GM12878 (cell line): Measurements from ENCODE around the gene CCL3. TPM values are rescaled to one million over a fixed set of nuclear protein-coding genes. Genes with fewer than 3 reads are reported as not detected.

Experiments
- ATAC-seq: fragments of 200-7000 bp; cut with Tn5 transposase; 3 replicates; pipeline ENCODE4 v1.9.1; 2020; ENCODE audit warnings: mild to moderate bottlenecking, moderate library complexity
- BruUV-seq: library from RNA; stranded (reverse); fragments of 400-500 nt; replicated peaks from 2 replicates; lab custom pipeline; 2021; lab: Mats Ljungman, UMichigan
- CTCF ChIA-PET: fragments of 300-600 bp; sonication (Branson Sonifier 250); formaldehyde crosslinking; extraction: SDS; loops from one replicate; lab custom pipeline; 2021; ENCODE audit warnings: inconsistent platforms; lab: Yijun Ruan, JAX
- POLR2A ChIA-PET: fragments of 350-600 bp; formaldehyde crosslinking; extraction: SDS; loops from one replicate; lab custom pipeline; 2021; ENCODE audit warnings: inconsistent platforms; lab: Charles Lee
- RAD21 ChIA-PET: fragments of 300-600 bp; sonication (Branson Sonifier 250); formaldehyde crosslinking; loops from one replicate; lab custom pipeline; 2023; ENCODE audit warnings: antibody characterized with exemption; ENCODE audit not compliant: unreplicated experiment; lab: Charles Lee
- SMC1A ChIA-PET: fragments of 300-600 bp; sonication (Branson Sonifier 250); formaldehyde crosslinking; loops from one replicate; lab custom pipeline; 2023; ENCODE audit not compliant: unreplicated experiment, uncharacterized antibody; lab: Charles Lee
- DNase-seq: peaks from one replicate; pipeline ENCODE4 v3.0.0-alpha.2; 2011; ENCODE audit warnings: low read depth, low spot score
- FAIRE-seq: peaks from 3 replicates; lab custom pipeline; 2011; peaks lifted over from hg19 to GRCh38; lab: Jason Lieb, UNC
- H2AFZ ChIP-seq: 2 replicates; pipeline ENCODE4 v1.6.0; 2011; ENCODE audit warnings: low read depth, low read length, control low read depth; ENCODE audit not compliant: control insufficient read depth
- H3K27ac ChIP-seq: 2 replicates; pipeline ENCODE4 v1.5.1; 2011; ENCODE audit warnings: control low read depth; ENCODE audit not compliant: control insufficient read depth, insufficient read depth
- H3K27me3 ChIP-seq, 2 experiments: replicated peaks in 1 of 2; 2 replicates each; pipeline versions ENCODE4 v1.6.0 to v1.6.1; 2011; ENCODE audit warnings: low read length in 1 of 2; ENCODE audit not compliant: control insufficient read depth in 2 of 2, insufficient read depth in 2 of 2
- H3K36me3 ChIP-seq, 2 experiments: 2 replicates each; pipeline ENCODE4 v1.5.1; 2011; ENCODE audit warnings: low read length in 1 of 2; ENCODE audit not compliant: control insufficient read depth in 2 of 2, insufficient read depth in 2 of 2
- H3K4me1 ChIP-seq: 2 replicates; pipeline ENCODE4 v1.6.1; 2011; ENCODE audit warnings: mild to moderate bottlenecking, low read length, moderate library complexity, mixed read lengths; ENCODE audit not compliant: control insufficient read depth, insufficient read depth
- H3K4me2 ChIP-seq: 2 replicates; pipeline ENCODE4 v1.6.0; 2011; ENCODE audit warnings: control low read depth; ENCODE audit not compliant: control insufficient read depth, insufficient read depth
- H3K4me3 ChIP-seq: fragments of 200-600 bp; sonication (generic); 2 replicates; pipeline ENCODE4 v1.5.1; 2016
- H3K79me2 ChIP-seq: 2 replicates; pipeline ENCODE4 v1.6.0; 2011; ENCODE audit warnings: low read length; ENCODE audit not compliant: control insufficient read depth, insufficient read depth
- H3K9ac ChIP-seq: 2 replicates; pipeline ENCODE4 v1.8.0; 2011; ENCODE audit warnings: low read length, control low read depth, mixed read lengths; ENCODE audit not compliant: control insufficient read depth, insufficient read depth
- H3K9me3 ChIP-seq: replicated peaks from 3 replicates; pipeline ENCODE4 v1.5.1; 2011; ENCODE audit warnings: mild to moderate bottlenecking, low read length; ENCODE audit not compliant: control insufficient read depth, insufficient read depth
- H4K20me1 ChIP-seq: 2 replicates; pipeline ENCODE4 v1.6.0; 2011; ENCODE audit not compliant: control insufficient read depth, insufficient read depth
- BACH1 ChIP-seq: fragments of 450-650 bp; IDR thresholded peaks from 2 replicates; pipeline ENCODE4 v1.6.1; 2017; ENCODE audit warnings: mild to moderate bottlenecking, borderline replicate concordance
- BHLHE40 ChIP-seq, 2 experiments: fragments of 450-650 bp in 1 of 2; IDR thresholded peaks; 2 replicates each; pipeline ENCODE4 v1.6.1; 2011 to 2017; ENCODE audit warnings: low read depth in 2 of 2, borderline replicate concordance in 1 of 2, improper control_type of control experiment in 1 of 2, low read length in 1 of 2, mild to moderate bottlenecking in 1 of 2
- HCFC1 ChIP-seq: fragments of 150-350 bp; IDR thresholded peaks from 2 replicates; pipeline ENCODE4 v1.6.1; 2014; ENCODE audit warnings: low read length
- NR2F1 ChIP-seq: fragments of 450-650 bp; conservative IDR thresholded peaks from 2 replicates; pipeline ENCODE4 v1.6.1; 2017; ENCODE audit warnings: mild to moderate bottlenecking
- RB1 ChIP-seq: fragments of 450-650 bp; formaldehyde crosslinking; IDR thresholded peaks from 2 replicates; pipeline ENCODE4 v1.6.1; 2017; ENCODE audit warnings: mild to moderate bottlenecking, borderline replicate concordance
- RELA ChIP-seq: fragments of 450-650 bp; IDR thresholded peaks from 2 replicates; pipeline ENCODE4 v1.8.0; 2014; ENCODE audit warnings: borderline replicate concordance; ENCODE audit not compliant: partially characterized antibody
- TAF1 ChIP-seq: IDR thresholded peaks from 2 replicates; pipeline ENCODE4 v1.6.1; 2011; ENCODE audit warnings: mild to moderate bottlenecking, low read depth, low read length, borderline replicate concordance
- ZNF207 ChIP-seq: fragments of 450-650 bp; IDR thresholded peaks from 2 replicates; pipeline ENCODE4 v1.6.1; 2014; ENCODE audit warnings: antibody characterized with exemption, mild to moderate bottlenecking, borderline replicate concordance
- ZNF384 ChIP-seq: IDR thresholded peaks from 2 replicates; pipeline ENCODE4 v1.6.1; 2012; ENCODE audit warnings: low read depth, mild to moderate bottlenecking, low read length, improper control_type of control experiment, borderline replicate concordance
- WGBS: methylation state at CpG from one replicate; pipeline ENCODE4 v1.1.6; 2016; ENCODE audit warnings: low lambda C conversion rate; ENCODE audit not compliant: insufficient replicate concordance, insufficient coverage; ENCODE audit errors: missing lambda C conversion rate; 5-methylcytosine and 5-hydroxymethylcytosine counted together
- in situ Hi-C: fragments of 300-500 bp; cut with MboI; formaldehyde crosslinking; loops from 9 replicates; pipeline ENCODE4 v1.14.3; 2018; ENCODE audit warnings: mixed read lengths
- intact Hi-C: fragments of 100-400 bp; cut with micrococcal nuclease; formaldehyde crosslinking; loops from one replicate; pipeline ENCODE4 v1.14.2; 2022; ENCODE audit not compliant: unreplicated experiment
- polyA plus RNA-seq, 11 experiments: library from polyadenylated mRNA; depleted of rRNA in 4 of 11; unstranded in 6 of 11; stranded (reverse) in 5 of 11; fragments of >200 nt; fragmentation: Nextera tagmentation in 4 of 11; fragmentation: Illumina TruSeq in 1 of 11; extraction: Ambion mirVana in 4 of 11; extraction: Trizol in 1 of 11; gene quantifications; 1 replicate in 1 of 11; 2 replicates in 10 of 11; pipeline versions ENCODE4 v1.2.1 to v1.2.3, GENCODE V29; 2011 to 2016; ENCODE audit warnings: inconsistent platforms in 2 of 11, missing spikeins in 2 of 11, low read depth in 1 of 11
- total RNA-seq, 4 experiments: library from RNA; depleted of rRNA in 3 of 4; stranded (reverse); fragments of >200 nt in 3 of 4; fragmentation: Illumina TruSeq in 1 of 4; extraction: Trizol in 1 of 4; gene quantifications; 2 replicates each; pipeline versions ENCODE4 v1.2.1 to v1.2.3, GENCODE V29; 2013 to 2021
- TF ChIP-seq, protein P1 (sequence below): fragments of 450-650 bp; IDR thresholded peaks from 2 replicates; pipeline ENCODE4 v1.6.1; 2017; ENCODE audit warnings: mild to moderate bottlenecking, low read depth, inconsistent platforms; ENCODE audit not compliant: poor library complexity, severe bottlenecking
- TF ChIP-seq, protein P2 (sequence below): fragments of 450-650 bp; IDR thresholded peaks from 2 replicates; pipeline ENCODE4 v1.6.1; 2016; ENCODE audit warnings: mild to moderate bottlenecking
- TF ChIP-seq, protein P3 (sequence below): IDR thresholded peaks from 2 replicates; pipeline ENCODE4 v1.6.1; 2011; ENCODE audit warnings: borderline replicate concordance, low read depth, mild to moderate bottlenecking, moderate library complexity, low read length; ENCODE audit not compliant: insufficient read depth, poor library complexity, severe bottlenecking
- TF ChIP-seq, protein P4 (sequence below): IDR thresholded peaks from 2 replicates; pipeline ENCODE4 v1.6.1; 2012; ENCODE audit warnings: low read depth, low read length, improper control_type of control experiment
- TF ChIP-seq, protein P5 (sequence below): fragments of 450-650 bp; IDR thresholded peaks from 2 replicates; pipeline ENCODE4 v1.6.1; 2017; ENCODE audit warnings: mild to moderate bottlenecking

The CCL3 gene
- total and polyA plus RNA-seq, 10 of the 15 experiments (the other 5 are each of a cell fraction or from before 2014, with no cell fraction given): 96.5 to 1,488 (median 199) TPM

DNA sequence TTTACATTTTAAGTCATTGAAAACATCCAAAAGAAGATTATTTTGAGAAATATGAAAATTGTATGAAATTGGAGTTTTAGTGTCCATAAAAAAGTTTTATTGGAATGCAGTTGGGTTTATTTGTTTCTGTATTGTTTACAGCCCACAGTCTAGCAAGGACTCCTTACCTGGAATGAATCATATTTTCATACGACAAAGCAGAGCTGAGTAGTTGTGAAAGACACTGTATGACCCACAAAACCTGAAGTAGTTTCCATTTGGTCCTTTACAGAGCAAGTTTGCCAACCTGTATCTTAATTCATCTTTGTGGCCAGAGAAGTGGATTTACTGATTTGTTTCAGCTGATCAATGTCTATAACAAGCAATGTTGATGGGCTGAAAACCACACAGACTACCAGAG, 15.6 kb downstream of the CCL3 start:
- DNase-seq (peak; percentile 43), ATAC-seq (peak; percentile 86), FAIRE-seq (no peak)
- CTCF ChIA-PET: interaction anchor here (0.9 to 14.1 kb wide), 18 partner anchors 8 to 412 kb away, joined by 3 to 392 read pairs (median 10); partner anchors contain the start of genes CCL15, CCL16, CCL3 and CCL4
- in situ Hi-C loops (loop anchor here (5.0 kb wide), 1 partner anchor 102 kb away; no protein-coding TSS in a partner anchor), intact Hi-C loops (no loop called here)
- BruUV-seq: no TSS peak
- peaks cover 11% of the 10 kb centered on the region for H3K4me1 ChIP-seq
- no peak overlapping the region for H3K9ac ChIP-seq
- H3K4me2 ChIP-seq: no peak overlapping the region; the same call in 1 of the 2 replicates
- POLR2A ChIA-PET: interaction anchor here (1.1 to 3.3 kb wide), 4 partner anchors 15 to 105 kb away, joined by 3 to 14 read pairs (median 4); partner anchors contain the start of gene CCL3
- H3K79me2 ChIP-seq: no peaks in the 10 kb centered on the region
- no peaks in the 10 kb centered on the region for H3K36me3 ChIP-seq
- no peaks in the 10 kb centered on the region for H3K27me3 ChIP-seq
- RAD21 ChIA-PET: interaction anchor here (0.6 to 6.0 kb wide), 15 partner anchors 14 to 105 kb away, joined by 3 to 98 read pairs (median 11); partner anchors contain the start of genes CCL16, CCL23, CCL3 and CCL4
- no peak overlapping the region for H3K27ac ChIP-seq
- no peaks in the 10 kb centered on the region; the same call in 2 of the 3 replicates for H3K9me3 ChIP-seq
- H3K4me3 ChIP-seq: no peak overlapping the region
- no peaks in the 10 kb centered on the region for H4K20me1 ChIP-seq
- 0% methylated on average over 1 of the region's 1 CpG for WGBS
- no peak overlapping the region for H2AFZ ChIP-seq
- SMC1A ChIA-PET: interaction anchor here (0.7 to 15.8 kb wide), 21 partner anchors 8 to 411 kb away, joined by 3 to 341 read pairs (median 6); partner anchors contain the start of genes CCL16, CCL23, CCL3 and CCL4
- TF ChIP-seq, protein P1, sequence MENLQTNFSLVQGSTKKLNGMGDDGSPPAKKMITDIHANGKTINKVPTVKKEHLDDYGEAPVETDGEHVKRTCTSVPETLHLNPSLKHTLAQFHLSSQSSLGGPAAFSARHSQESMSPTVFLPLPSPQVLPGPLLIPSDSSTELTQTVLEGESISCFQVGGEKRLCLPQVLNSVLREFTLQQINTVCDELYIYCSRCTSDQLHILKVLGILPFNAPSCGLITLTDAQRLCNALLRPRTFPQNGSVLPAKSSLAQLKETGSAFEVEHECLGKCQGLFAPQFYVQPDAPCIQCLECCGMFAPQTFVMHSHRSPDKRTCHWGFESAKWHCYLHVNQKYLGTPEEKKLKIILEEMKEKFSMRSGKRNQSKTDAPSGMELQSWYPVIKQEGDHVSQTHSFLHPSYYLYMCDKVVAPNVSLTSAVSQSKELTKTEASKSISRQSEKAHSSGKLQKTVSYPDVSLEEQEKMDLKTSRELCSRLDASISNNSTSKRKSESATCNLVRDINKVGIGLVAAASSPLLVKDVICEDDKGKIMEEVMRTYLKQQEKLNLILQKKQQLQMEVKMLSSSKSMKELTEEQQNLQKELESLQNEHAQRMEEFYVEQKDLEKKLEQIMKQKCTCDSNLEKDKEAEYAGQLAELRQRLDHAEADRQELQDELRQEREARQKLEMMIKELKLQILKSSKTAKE: peak; percentile 36
- TF ChIP-seq ZNF384: no peak
- no peak for TF ChIP-seq HCFC1
- TF ChIP-seq NR2F1: no peak
- no peak for TF ChIP-seq BACH1
- TF ChIP-seq RELA: no peak
- TF ChIP-seq, protein P2, sequence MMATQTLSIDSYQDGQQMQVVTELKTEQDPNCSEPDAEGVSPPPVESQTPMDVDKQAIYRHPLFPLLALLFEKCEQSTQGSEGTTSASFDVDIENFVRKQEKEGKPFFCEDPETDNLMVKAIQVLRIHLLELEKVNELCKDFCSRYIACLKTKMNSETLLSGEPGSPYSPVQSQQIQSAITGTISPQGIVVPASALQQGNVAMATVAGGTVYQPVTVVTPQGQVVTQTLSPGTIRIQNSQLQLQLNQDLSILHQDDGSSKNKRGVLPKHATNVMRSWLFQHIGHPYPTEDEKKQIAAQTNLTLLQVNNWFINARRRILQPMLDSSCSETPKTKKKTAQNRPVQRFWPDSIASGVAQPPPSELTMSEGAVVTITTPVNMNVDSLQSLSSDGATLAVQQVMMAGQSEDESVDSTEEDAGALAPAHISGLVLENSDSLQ: no peak
- TF ChIP-seq, protein P3, sequence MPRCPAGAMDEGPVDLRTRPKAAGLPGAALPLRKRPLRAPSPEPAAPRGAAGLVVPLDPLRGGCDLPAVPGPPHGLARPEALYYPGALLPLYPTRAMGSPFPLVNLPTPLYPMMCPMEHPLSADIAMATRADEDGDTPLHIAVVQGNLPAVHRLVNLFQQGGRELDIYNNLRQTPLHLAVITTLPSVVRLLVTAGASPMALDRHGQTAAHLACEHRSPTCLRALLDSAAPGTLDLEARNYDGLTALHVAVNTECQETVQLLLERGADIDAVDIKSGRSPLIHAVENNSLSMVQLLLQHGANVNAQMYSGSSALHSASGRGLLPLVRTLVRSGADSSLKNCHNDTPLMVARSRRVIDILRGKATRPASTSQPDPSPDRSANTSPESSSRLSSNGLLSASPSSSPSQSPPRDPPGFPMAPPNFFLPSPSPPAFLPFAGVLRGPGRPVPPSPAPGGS: no peak
- no peak for TF ChIP-seq RB1
- TF ChIP-seq, protein P4, sequence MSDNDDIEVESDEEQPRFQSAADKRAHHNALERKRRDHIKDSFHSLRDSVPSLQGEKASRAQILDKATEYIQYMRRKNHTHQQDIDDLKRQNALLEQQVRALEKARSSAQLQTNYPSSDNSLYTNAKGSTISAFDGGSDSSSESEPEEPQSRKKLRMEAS: no peak
- TF ChIP-seq BHLHE40 (IDR thresholded peaks at IDR 0.05; ENCODE audit: borderline replicate concordance in 1 of 2, low read depth in 2 of 2, low read length in 1 of 2): no peak
- TF ChIP-seq ZNF207: no peak
- no peak for TF ChIP-seq TAF1
- TF ChIP-seq, protein P5, sequence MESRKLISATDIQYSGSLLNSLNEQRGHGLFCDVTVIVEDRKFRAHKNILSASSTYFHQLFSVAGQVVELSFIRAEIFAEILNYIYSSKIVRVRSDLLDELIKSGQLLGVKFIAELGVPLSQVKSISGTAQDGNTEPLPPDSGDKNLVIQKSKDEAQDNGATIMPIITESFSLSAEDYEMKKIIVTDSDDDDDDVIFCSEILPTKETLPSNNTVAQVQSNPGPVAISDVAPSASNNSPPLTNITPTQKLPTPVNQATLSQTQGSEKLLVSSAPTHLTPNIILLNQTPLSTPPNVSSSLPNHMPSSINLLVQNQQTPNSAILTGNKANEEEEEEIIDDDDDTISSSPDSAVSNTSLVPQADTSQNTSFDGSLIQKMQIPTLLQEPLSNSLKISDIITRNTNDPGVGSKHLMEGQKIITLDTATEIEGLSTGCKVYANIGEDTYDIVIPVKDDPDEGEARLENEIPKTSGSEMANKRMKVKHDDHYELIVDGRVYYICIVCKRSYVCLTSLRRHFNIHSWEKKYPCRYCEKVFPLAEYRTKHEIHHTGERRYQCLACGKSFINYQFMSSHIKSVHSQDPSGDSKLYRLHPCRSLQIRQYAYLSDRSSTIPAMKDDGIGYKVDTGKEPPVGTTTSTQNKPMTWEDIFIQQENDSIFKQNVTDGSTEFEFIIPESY: no peak
